Activated T-cell treated with anti-CD3 and anti-CD28 coated beads, Interleukin-2, amount 50 U/mL, for 72 hours (primary cell): ENCODE results near the gene GRID1. TPM values are rescaled to one million over a fixed set of nuclear protein-coding genes. Genes with fewer than 3 reads are reported as not detected.

Experiments
- ATAC-seq, 2 donors: fragments of 150-1000 bp; cut with Tn5 transposase; replicated peaks in 1 of 2; 2 replicates each; pipeline ENCODE4 v1.10.0; 2021; ENCODE audit warnings: moderate library complexity in 2 of 2, mild to moderate bottlenecking in 1 of 2
- DNase-seq, 2 donors: peaks; one replicate each; pipeline ENCODE4 v3.0.0; 2021 to 2022; ENCODE audit warnings: mixed read lengths in 1 of 2
- H3K27ac Mint-ChIP-seq: one replicate; pipeline ENCODE4 v1.8.0; 2022; ENCODE audit warnings: mild to moderate bottlenecking, moderate library complexity, mixed read lengths
- H3K27me3 Mint-ChIP-seq: one replicate; pipeline ENCODE4 v1.8.0; 2022; ENCODE audit warnings: low read depth, mixed read lengths
- H3K36me3 Mint-ChIP-seq, 2 donors: one replicate each; pipeline ENCODE4 v1.8.0; 2022; ENCODE audit warnings: mixed read lengths in 2 of 2, mild to moderate bottlenecking in 1 of 2; ENCODE audit not compliant: insufficient read depth in 2 of 2
- H3K4me1 Mint-ChIP-seq: one replicate; pipeline ENCODE4 v1.8.0; 2022; ENCODE audit warnings: low read depth, mixed read lengths
- H3K4me3 Mint-ChIP-seq, 2 donors: one replicate each; pipeline ENCODE4 v1.8.0; 2022; ENCODE audit warnings: mild to moderate bottlenecking in 2 of 2, mixed read lengths in 2 of 2, moderate library complexity in 2 of 2
- H3K9me3 Mint-ChIP-seq, 2 donors: one replicate each; pipeline ENCODE4 v1.8.0; 2022; ENCODE audit warnings: mixed read lengths in 2 of 2
- total RNA-seq, 2 donors: library from RNA; stranded (reverse); gene quantifications; one replicate each; pipeline ENCODE4 v1.2.3, GENCODE V29; 2022

GRID1 gene
- total RNA-seq, 2 donors from 2014 or later: not detected

DNA sequence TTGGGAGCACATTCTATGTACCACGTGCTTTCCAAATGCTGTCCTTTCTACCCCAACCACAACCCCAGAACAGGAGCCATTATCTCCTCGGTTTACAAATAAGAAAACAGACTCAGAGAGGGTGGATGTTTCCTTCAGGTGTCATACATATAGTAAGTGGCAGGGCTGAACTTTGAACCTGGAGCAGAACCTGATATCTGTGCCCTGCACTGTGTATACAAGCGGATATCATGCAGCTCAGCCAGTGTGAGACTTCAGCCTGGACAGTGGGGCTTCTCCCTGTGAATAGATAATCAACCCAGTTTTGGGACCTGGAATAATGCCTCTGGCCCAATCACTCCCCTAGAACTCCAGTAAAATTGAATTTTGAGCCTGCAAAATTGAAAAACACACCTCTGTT is 341.1 kb downstream of the GRID1 start:
- Mint-ChIP-seq H3K4me3 (no peak overlapping the region), H3K27me3 (peaks cover 19% of the 10 kb centered on the region), H3K27ac (no peak overlapping the region), H3K36me3 (no peaks in the 10 kb centered on the region), H3K4me1 (no peaks in the 10 kb centered on the region), H3K9me3 (no peaks in the 10 kb centered on the region)
- DNase-seq: no peak
- ATAC-seq: no peak

DNA sequence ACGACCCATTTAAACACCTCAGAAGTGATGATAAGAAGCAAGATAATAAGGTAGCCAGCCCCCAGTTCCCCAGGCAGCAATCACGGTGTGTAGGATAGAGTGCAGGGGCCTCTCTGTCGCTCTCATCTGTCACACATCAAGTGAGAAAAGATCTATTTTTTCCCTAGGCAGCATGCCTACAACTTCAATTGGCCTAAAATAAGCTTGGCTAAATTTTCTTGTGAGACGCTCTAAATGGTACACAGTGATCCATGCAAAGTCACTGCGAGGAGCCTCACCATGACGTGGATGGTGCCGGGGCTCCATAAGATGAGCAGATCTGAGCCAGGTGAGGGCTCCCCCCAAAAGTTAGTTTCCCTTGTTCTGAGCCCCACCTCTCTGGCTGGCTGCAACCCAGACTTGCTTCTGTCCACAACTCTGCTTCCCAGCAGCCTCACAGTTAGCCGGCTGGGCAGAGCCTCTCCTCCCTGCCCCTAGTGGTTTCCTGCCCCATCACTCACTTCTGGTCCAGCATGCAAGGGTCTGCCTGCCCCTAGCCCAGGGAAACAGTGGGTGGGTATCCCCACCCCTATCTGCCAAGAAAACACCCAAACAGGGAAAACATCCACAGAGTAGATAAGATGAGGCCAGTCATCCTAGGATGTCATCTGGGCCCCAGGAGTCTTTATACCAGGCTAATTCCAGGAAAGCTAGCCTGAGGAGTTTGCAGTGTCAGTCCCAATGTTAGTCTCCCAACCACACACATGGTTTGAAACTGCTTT is 342.1 kb downstream of the GRID1 start:
- Mint-ChIP-seq H3K27ac (no peak overlapping the region), H3K27me3 (peaks cover 19% of the 10 kb centered on the region), H3K9me3 (no peaks in the 10 kb centered on the region)

DNA sequence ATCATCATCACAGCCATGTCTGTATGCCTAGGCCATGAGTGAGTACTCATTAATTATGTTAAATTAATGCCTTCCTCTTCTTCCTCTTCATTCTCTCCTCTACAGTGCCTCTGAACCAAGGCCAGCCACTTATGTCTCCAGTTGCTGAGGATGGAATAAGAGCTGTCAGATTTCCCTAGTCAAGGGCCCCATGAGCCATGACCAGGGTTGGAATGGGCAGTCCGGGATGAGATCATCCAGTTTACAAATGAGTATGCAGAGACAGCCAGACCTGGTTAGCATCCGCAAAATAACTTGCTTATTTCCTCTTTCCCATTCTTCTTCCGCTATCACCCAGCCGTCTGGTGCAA is 342.7 kb downstream of the GRID1 start:
- no peaks in the 10 kb centered on the region for H3K4me1 Mint-ChIP-seq
- DNase-seq (no peak), ATAC-seq (no peak)
- H3K27me3 Mint-ChIP-seq: peaks cover 15% of the 10 kb centered on the region
- no peak overlapping the region for H3K4me3 Mint-ChIP-seq
- no peaks in the 10 kb centered on the region for H3K9me3 Mint-ChIP-seq
- no peak overlapping the region for H3K27ac Mint-ChIP-seq
- no peaks in the 10 kb centered on the region for H3K36me3 Mint-ChIP-seq

More for the DNA sequence above, 342.1 kb downstream of the GRID1 start:
- H3K36me3 Mint-ChIP-seq: no peaks in the 10 kb centered on the region
- H3K4me3 Mint-ChIP-seq: no peak overlapping the region
- ATAC-seq: no peak
- no peaks in the 10 kb centered on the region for H3K4me1 Mint-ChIP-seq
- no peak for DNase-seq

DNA sequence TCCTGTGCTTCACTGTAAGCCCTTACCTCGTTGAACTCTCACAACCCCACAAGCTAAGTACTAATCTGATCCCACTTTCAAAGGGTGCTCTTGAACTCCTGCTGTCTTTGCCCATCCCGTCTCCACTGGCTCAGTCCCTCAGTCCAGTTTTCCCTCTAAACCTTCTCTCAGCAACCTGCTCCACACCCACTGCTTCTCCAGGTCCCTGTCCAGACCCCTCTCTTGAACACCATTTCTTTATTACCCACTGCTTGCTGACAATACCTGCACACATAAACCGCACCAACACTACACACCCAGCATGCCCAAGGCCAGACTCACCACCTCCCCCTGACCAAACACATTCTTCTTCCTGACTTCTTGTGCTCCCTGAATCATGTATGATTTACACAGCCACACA is 343.3 kb downstream of the GRID1 start:
- no peaks in the 10 kb centered on the region for H3K4me1 Mint-ChIP-seq
- no peaks in the 10 kb centered on the region for H3K9me3 Mint-ChIP-seq
- peaks cover 13% of the 10 kb centered on the region for H3K27me3 Mint-ChIP-seq
- H3K36me3 Mint-ChIP-seq: no peaks in the 10 kb centered on the region
- DNase-seq (no peak), ATAC-seq (no peak)
- no peak overlapping the region for H3K4me3 Mint-ChIP-seq
- H3K27ac Mint-ChIP-seq: no peak overlapping the region

DNA sequence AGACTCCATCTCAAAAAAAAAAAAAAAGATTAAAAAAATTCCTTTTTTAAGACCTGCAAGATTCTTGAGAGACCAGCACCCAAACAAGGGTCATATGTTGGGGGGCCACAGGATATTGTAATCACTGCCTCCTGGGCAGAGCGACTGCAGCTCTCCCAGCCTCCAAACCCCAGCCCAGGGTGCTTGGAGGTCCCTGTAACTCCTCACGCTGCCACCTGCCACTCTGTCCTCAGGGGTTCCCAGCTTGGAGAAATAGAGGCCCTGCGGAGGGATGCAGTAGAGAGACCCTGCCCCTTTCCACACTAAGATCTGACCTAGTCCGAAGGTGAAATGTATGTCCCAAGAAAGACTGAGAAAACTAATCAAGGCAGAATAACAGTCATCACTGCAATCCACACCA is 343.7 kb downstream of the GRID1 start:
- Mint-ChIP-seq H3K4me3 (no peak overlapping the region), H3K27me3 (peaks cover 8% of the 10 kb centered on the region), H3K27ac (no peak overlapping the region), H3K9me3 (no peaks in the 10 kb centered on the region), H3K4me1 (no peaks in the 10 kb centered on the region), H3K36me3 (no peaks in the 10 kb centered on the region)
- no peak for DNase-seq
- no peak for ATAC-seq

DNA sequence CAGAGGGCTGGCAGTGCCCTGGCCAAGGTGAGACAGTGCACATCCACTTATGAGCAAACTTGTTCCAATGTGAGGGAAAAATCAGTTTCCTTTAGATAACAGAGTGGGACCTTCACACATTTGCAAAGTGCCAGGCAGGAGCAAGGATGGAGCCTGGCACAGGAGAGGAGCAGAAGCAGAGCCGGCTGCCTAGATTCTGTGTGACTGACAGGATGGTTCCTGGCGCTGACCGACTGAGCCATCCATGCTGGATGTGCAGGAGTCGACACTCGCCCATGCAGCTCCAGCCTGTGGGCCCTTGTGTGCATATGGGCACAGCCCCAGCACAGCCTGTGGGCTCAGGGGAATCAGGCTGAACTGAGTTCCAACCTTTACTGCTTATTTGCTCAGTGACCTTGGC is 346.5 kb downstream of the GRID1 start:
- ATAC-seq (no peak), DNase-seq (no peak)
- Mint-ChIP-seq H3K27ac (no peak overlapping the region), H3K27me3 (no peaks in the 10 kb centered on the region), H3K4me1 (no peaks in the 10 kb centered on the region), H3K36me3 (no peaks in the 10 kb centered on the region), H3K9me3 (no peaks in the 10 kb centered on the region), H3K4me3 (no peak overlapping the region)

DNA sequence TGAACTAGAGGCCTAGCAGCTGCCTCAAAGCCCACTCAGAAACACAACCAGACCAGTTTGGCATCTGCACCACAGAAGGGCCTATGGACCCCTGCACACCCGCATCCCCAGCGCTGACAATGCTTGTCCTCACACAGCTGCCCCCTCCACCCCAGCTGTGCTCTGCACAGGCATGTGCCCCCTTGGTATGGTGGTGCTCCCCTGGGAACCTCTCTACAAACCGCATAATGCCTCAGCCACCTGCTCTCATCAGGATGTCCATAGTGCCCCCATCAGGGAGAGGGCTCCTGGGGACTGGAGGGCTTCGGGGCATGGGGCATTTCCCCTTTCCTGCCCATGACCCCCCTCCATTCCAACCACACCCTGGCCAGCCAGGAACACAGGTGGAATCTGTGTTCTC is 347.5 kb downstream of the GRID1 start:
- no peak overlapping the region for H3K27ac Mint-ChIP-seq
- H3K9me3 Mint-ChIP-seq: no peaks in the 10 kb centered on the region
- H3K4me3 Mint-ChIP-seq: no peak overlapping the region
- H3K27me3 Mint-ChIP-seq: no peaks in the 10 kb centered on the region
- DNase-seq (no peak), ATAC-seq (no peak)
- H3K36me3 Mint-ChIP-seq: no peaks in the 10 kb centered on the region
- H3K4me1 Mint-ChIP-seq: no peaks in the 10 kb centered on the region

DNA sequence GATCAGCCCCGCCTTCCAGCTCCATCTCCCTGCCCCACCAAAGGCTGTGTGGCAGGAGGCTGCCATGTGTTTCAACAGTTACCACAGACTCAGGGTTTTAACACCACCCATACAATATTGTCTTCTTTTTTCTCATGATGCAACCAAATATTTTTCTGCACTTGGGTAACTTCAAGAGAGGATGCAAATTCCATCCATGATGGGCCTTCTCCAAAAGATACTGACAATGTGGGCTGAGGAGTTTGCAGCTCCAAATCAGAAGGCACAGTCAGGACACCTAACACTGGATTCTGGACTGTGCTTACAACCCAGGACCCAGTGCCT is 347.9 kb downstream of the GRID1 start:
- no peak overlapping the region for H3K27ac Mint-ChIP-seq
- H3K4me1 Mint-ChIP-seq: no peaks in the 10 kb centered on the region
- no peaks in the 10 kb centered on the region for H3K27me3 Mint-ChIP-seq
- H3K4me3 Mint-ChIP-seq: no peak overlapping the region
- H3K9me3 Mint-ChIP-seq: no peaks in the 10 kb centered on the region
- no peak for ATAC-seq
- DNase-seq: no peak
- H3K36me3 Mint-ChIP-seq: no peaks in the 10 kb centered on the region

DNA sequence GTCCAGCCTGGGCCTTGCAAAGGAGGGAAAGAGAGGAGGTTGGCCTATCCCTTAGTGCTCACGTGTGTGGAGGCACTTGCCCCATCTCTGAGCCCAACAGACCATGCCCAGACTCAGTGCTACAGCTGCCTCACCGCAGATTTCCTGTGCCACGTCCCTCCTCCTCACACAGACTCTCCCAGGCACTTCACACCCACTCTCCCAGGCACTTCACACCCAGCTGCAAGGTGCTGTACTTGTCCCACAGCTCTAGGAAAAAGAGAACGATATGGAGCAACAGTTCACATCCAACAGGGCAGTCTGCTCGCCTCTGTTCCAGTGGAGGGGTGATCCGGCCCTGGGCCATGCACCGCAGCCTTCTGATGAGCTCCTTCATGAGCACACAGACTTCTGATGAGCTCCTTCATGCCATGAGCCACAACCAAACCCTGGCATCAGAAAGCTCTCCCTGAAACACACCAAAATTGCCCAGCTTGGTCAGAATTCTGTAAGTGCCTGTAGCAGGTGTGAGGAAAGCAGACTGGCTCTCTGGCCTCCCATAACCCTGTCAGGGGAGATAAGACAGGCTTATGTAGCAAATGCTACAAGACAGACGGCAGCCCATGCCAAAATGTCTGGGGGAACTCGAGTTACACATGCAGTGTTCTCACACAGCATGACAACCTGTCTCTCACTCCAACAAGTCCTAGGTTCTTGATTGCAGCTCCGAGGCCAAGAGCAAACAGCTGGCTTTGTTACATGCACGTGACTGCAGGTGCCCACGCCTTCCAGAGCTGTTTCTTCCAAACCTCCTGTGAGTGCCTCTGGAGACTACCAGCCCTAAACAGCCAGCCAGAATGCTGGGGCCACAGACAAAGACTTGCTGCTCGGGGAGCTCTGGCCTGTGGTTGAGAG is 348.5 kb downstream of the GRID1 start:
- Mint-ChIP-seq H3K27me3 (no peaks in the 10 kb centered on the region), H3K9me3 (no peaks in the 10 kb centered on the region), H3K36me3 (no peaks in the 10 kb centered on the region), H3K4me3 (no peak overlapping the region), H3K27ac (no peak overlapping the region), H3K4me1 (no peaks in the 10 kb centered on the region)
- ATAC-seq (no peak), DNase-seq (no peak)

DNA sequence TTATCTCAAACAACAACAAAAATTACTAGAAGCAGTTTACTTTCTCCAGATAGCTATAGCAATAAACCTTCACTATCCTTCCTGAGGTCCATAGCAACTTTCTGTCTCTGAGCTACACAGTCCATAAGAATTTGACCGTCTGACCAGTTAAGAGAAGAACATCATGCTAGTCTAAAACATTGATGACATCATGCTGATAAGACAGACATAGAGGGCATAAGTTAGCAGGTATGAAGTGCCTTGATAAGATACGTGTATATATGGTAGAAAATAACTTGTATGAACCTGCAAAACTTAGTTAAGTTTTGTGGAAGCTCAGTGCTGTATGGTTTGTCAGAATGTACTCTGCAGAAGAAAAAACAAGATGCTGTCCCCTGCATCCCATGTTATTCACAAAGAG is 353.0 kb downstream of the GRID1 start:
- Mint-ChIP-seq H3K4me3 (no peak overlapping the region), H3K9me3 (no peaks in the 10 kb centered on the region), H3K27ac (no peak overlapping the region), H3K4me1 (no peaks in the 10 kb centered on the region), H3K27me3 (peaks cover 11% of the 10 kb centered on the region), H3K36me3 (no peaks in the 10 kb centered on the region)
- DNase-seq: no peak
- no peak for ATAC-seq

DNA sequence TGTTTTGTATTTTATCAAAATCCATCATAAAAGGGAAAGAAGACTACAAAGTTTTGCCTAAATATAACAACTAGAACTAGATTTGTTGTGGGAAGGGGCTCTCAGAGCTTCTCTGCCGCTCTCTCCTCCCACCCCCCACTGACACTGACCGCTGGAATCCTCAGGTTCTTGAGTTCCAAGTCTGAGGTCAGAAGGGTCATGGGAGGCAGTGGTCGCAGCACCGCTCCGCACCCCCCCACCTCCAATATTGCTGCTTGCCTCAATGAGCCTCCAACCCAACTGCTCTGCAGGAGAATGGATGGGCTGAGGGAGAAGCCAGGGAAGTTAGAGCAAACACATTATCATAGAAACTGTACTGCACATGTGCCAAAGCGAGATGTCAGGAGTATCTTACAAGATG is 359.4 kb downstream of the GRID1 start:
- no peaks in the 10 kb centered on the region for H3K4me1 Mint-ChIP-seq
- DNase-seq (no peak), ATAC-seq (no peak)
- no peaks in the 10 kb centered on the region for H3K36me3 Mint-ChIP-seq
- no peak overlapping the region for H3K4me3 Mint-ChIP-seq
- H3K9me3 Mint-ChIP-seq: no peaks in the 10 kb centered on the region
- H3K27ac Mint-ChIP-seq: no peak overlapping the region
- H3K27me3 Mint-ChIP-seq: peaks cover 25% of the 10 kb centered on the region

DNA sequence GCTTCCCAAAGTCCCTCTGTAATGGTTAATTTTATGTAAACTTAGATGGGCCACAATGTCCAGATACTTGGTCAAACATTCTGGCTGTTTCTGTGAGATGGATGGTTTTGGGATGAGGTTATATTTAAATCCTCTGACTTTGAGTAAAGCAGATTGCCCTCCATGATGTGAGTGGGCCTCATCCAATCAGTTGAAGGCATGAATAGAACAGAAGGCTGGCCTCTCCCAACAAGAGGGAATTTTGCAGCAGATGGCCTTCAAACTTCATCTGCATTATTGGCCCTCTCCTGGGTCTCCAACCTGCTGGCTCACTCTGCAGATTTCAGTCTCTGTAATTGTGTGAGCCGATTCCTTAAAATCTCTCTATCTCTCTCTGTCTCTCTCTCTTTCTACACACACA is 362.3 kb downstream of the GRID1 start:
- H3K4me1 Mint-ChIP-seq: no peaks in the 10 kb centered on the region
- H3K4me3 Mint-ChIP-seq: no peak overlapping the region
- H3K36me3 Mint-ChIP-seq: no peaks in the 10 kb centered on the region
- no peak overlapping the region for H3K27ac Mint-ChIP-seq
- ATAC-seq (no peak), DNase-seq (no peak)
- peaks cover 34% of the 10 kb centered on the region for H3K27me3 Mint-ChIP-seq
- no peaks in the 10 kb centered on the region for H3K9me3 Mint-ChIP-seq

DNA sequence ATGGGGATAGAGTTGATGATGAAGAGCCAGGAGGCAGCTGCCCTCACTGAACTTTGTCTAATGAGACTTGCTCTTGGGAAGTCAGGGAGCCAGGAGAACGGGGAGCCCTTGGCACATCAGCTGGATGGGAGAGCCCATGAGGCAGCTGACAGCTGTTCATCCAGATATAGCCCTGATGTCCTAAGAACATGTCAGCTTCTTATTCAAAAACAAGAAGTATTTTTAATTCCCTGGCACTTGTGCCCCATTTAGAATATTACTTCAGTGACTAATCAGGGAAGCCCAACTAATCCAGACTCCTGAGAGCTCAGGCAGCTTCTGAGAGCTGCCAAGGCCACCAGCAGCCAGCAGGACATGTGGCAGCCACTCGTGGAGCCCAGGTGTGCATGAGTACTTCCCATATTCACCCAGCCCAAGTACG is 363.4 kb downstream of the GRID1 start:
- ATAC-seq: no peak
- H3K4me3 Mint-ChIP-seq: no peak overlapping the region
- peaks cover 27% of the 10 kb centered on the region for H3K27me3 Mint-ChIP-seq
- no peaks in the 10 kb centered on the region for H3K4me1 Mint-ChIP-seq
- no peak for DNase-seq
- H3K27ac Mint-ChIP-seq: no peak overlapping the region
- H3K9me3 Mint-ChIP-seq: no peaks in the 10 kb centered on the region
- H3K36me3 Mint-ChIP-seq: no peaks in the 10 kb centered on the region

DNA sequence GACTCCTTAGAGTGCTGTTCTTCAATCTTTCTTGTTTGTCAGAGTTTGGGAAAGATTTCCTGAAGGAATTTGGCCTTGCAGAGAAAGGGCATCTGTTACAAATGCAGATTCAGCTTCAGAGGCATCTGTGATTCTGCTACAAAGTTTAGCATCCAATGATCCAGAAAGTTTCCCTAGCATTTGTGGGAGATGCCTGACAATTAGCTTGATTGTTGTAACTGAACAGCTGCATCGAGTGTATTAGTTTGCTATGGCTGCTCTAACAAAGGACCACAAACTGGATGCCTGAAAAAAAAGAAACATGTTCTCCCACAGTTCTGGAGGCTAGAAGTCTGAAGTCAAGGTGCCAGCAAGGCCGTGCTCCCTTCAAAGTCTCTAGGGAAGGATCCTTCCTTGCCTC is 365.1 kb downstream of the GRID1 start:
- DNase-seq (no peak), ATAC-seq (no peak)
- H3K27ac Mint-ChIP-seq: no peak overlapping the region
- no peaks in the 10 kb centered on the region for H3K4me1 Mint-ChIP-seq
- no peak overlapping the region for H3K4me3 Mint-ChIP-seq
- H3K9me3 Mint-ChIP-seq: peaks cover 0 to 2% of the 10 kb centered on the region in 2 donors
- peaks cover 27% of the 10 kb centered on the region for H3K27me3 Mint-ChIP-seq
- H3K36me3 Mint-ChIP-seq: peaks cover 0 to 1% of the 10 kb centered on the region in 2 donors
